ENCODE results near the gene UBA52.
A peak's percentile ranks its signal among the peaks of the same experiment; 100 is the strongest.

UBA52 gene

GRCh38 chr19:18594096-18594823, 22.6 kb downstream of the UBA52 start:
- no peaks in the 10 kb centered on the region for H3K79me2 ChIP-seq (ENCODE audit: insufficient read depth, low read length)
- peak overlapping the region; percentile 29 for H2AFZ ChIP-seq (ENCODE audit: low read depth, low read length, severe bottlenecking)
- H3K36me3 ChIP-seq (ENCODE audit: low read length): no peaks in the 10 kb centered on the region
- peak overlapping the region; percentile 36 for H3K4me3 ChIP-seq (ENCODE audit: insufficient read depth, low read length, poor library complexity, severe bottlenecking)
- no peaks in the 10 kb centered on the region for H3K9me3 ChIP-seq (ENCODE audit: insufficient read depth, low read length)
- H3K9me2 ChIP-seq (replicated peaks; ENCODE audit: insufficient read depth, low read length): no peaks in the 10 kb centered on the region
- peak overlapping the region; percentile 66 for H3K4me2 ChIP-seq (ENCODE audit: low read depth, low read length, poor library complexity, severe bottlenecking)
- peaks cover 11% of the 10 kb centered on the region for H3F3A ChIP-seq (ENCODE audit: insufficient read depth)
- TF ChIP-seq EZH2phosphoT487 (conservative IDR thresholded peaks at IDR 0.05; ENCODE audit: low read length) (no peak), CTCF (IDR thresholded peaks at IDR 0.05; ENCODE audit: insufficient read depth, low read length, poor library complexity, severe bottlenecking) (peak; percentile 80)
- H3K27me3 ChIP-seq (ENCODE audit: low read length): no peaks in the 10 kb centered on the region
- H3K9ac ChIP-seq (ENCODE audit: low read length): peak overlapping the region; percentile 42; the same call in 1 of the 2 replicates
- no peaks in the 10 kb centered on the region for H4K20me1 ChIP-seq (ENCODE audit: low read depth, low read length)
- no peak overlapping the region for H3K27ac ChIP-seq (ENCODE audit: low read depth, low read length)

GRCh38 chr19:18594824-18595373, 23.2 kb downstream of the UBA52 start:
- TF ChIP-seq EZH2phosphoT487 (conservative IDR thresholded peaks at IDR 0.05; ENCODE audit: low read length) (no peak), CTCF (IDR thresholded peaks at IDR 0.05; ENCODE audit: insufficient read depth, low read length, poor library complexity, severe bottlenecking) (no peak)
- peak overlapping the region; percentile 42; the same call in 1 of the 2 replicates for H3K9ac ChIP-seq (ENCODE audit: low read length)
- no peak overlapping the region for H2AFZ ChIP-seq (ENCODE audit: low read depth, low read length, severe bottlenecking)
- H3K27me3 ChIP-seq (ENCODE audit: low read length): no peaks in the 10 kb centered on the region
- H3K4me3 ChIP-seq (ENCODE audit: insufficient read depth, low read length, poor library complexity, severe bottlenecking): no peak overlapping the region
- peak overlapping the region; percentile 66 for H3K4me2 ChIP-seq (ENCODE audit: low read depth, low read length, poor library complexity, severe bottlenecking)
- H3F3A ChIP-seq (ENCODE audit: insufficient read depth): peaks cover 8% of the 10 kb centered on the region
- no peaks in the 10 kb centered on the region for H3K36me3 ChIP-seq (ENCODE audit: low read length)
- H3K9me2 ChIP-seq (replicated peaks; ENCODE audit: insufficient read depth, low read length): no peaks in the 10 kb centered on the region
- H3K9me3 ChIP-seq (ENCODE audit: insufficient read depth, low read length): no peaks in the 10 kb centered on the region
- H4K20me1 ChIP-seq (ENCODE audit: low read depth, low read length): no peaks in the 10 kb centered on the region
- no peaks in the 10 kb centered on the region for H3K79me2 ChIP-seq (ENCODE audit: insufficient read depth, low read length)
- no peak overlapping the region for H3K27ac ChIP-seq (ENCODE audit: low read depth, low read length)

GRCh38 chr19:18595475-18595874, 23.8 kb downstream of the UBA52 start:
- H3K27ac ChIP-seq (ENCODE audit: low read depth, low read length): no peak overlapping the region
- no peak overlapping the region for H2AFZ ChIP-seq (ENCODE audit: low read depth, low read length, severe bottlenecking)
- no peak overlapping the region for H3K4me3 ChIP-seq (ENCODE audit: insufficient read depth, low read length, poor library complexity, severe bottlenecking)
- H3K79me2 ChIP-seq (ENCODE audit: insufficient read depth, low read length): no peaks in the 10 kb centered on the region
- no peaks in the 10 kb centered on the region for H3K36me3 ChIP-seq (ENCODE audit: low read length)
- H3K4me2 ChIP-seq (ENCODE audit: low read depth, low read length, poor library complexity, severe bottlenecking): no peak overlapping the region
- no peak overlapping the region for H3K9ac ChIP-seq (ENCODE audit: low read length)
- no peaks in the 10 kb centered on the region for H4K20me1 ChIP-seq (ENCODE audit: low read depth, low read length)
- TF ChIP-seq CTCF (IDR thresholded peaks at IDR 0.05; ENCODE audit: insufficient read depth, low read length, poor library complexity, severe bottlenecking) (no peak), EZH2phosphoT487 (conservative IDR thresholded peaks at IDR 0.05; ENCODE audit: low read length) (no peak)
- H3K9me2 ChIP-seq (replicated peaks; ENCODE audit: insufficient read depth, low read length): no peaks in the 10 kb centered on the region
- H3K9me3 ChIP-seq (ENCODE audit: insufficient read depth, low read length): no peaks in the 10 kb centered on the region
- H3F3A ChIP-seq (ENCODE audit: insufficient read depth): peaks cover 2% of the 10 kb centered on the region
- no peaks in the 10 kb centered on the region for H3K27me3 ChIP-seq (ENCODE audit: low read length)
